Ascending aorta (tissue), 2 donors: ENCODE measurements around the gene KLHL4. TPM values are rescaled to one million over a fixed set of nuclear protein-coding genes. Genes with fewer than 3 reads are reported as not detected.
"Not testable (repeated sequence)": the region's sequence is repeated elsewhere in the genome, so short reads cannot be mapped to it uniquely, and the experiment has no call there.

Source experiments
- DNase-seq, 2 donors: peaks; one replicate each; pipeline ENCODE4 v3.0.0-alpha.2; 2019; ENCODE audit warnings: low spot score in 2 of 2
- H3K27ac ChIP-seq, 2 donors: fragments of 200-600 bp; sonication (generic); one replicate each; pipeline ENCODE4 v1.5.1; 2016 to 2017; ENCODE audit warnings: mild to moderate bottlenecking in 1 of 2
- H3K27me3 ChIP-seq: fragments of 200-600 bp; sonication (generic); one replicate; pipeline ENCODE4 v1.5.1; 2017
- H3K36me3 ChIP-seq, 2 donors: fragments of 200-600 bp; sonication (generic); one replicate each; pipeline ENCODE4 v1.5.1; 2016
- H3K4me1 ChIP-seq, 2 donors: fragments of 200-600 bp; sonication (generic); one replicate each; pipeline ENCODE4 v1.5.1; 2016 to 2017; ENCODE audit warnings: mild to moderate bottlenecking in 1 of 2
- H3K4me3 ChIP-seq, 2 donors: fragments of 200-600 bp; sonication (generic); one replicate each; pipeline ENCODE4 v1.5.1; 2016 to 2017; ENCODE audit warnings: mild to moderate bottlenecking in 1 of 2
- H3K9me3 ChIP-seq, 2 donors: fragments of 200-600 bp; sonication (generic); one replicate each; pipeline ENCODE4 v1.5.1; 2016
- intact Hi-C: fragments of 100-400 bp; cut with DNase I; formaldehyde crosslinking; loops from one replicate; pipeline ENCODE4 v1.15.1; 2023
- total RNA-seq: library from RNA; depleted of rRNA; stranded (reverse); fragments of >200 nt; gene quantifications from one replicate; pipeline ENCODE4 v1.1.0, GENCODE V29; 2016
- TF ChIP-seq, protein P1 (sequence below), 3 experiments: fragments of 200-600 bp in 2 of 3; fragments of 450-650 bp in 1 of 3; sonication (generic) in 2 of 3; IDR thresholded peaks; one replicate each; pipeline ENCODE4 v1.5.1; 2016 to 2019; ENCODE audit warnings: antibody characterized with exemption in 3 of 3, mild to moderate bottlenecking in 1 of 3, moderate library complexity in 1 of 3

Gene KLHL4
- 0.21 TPM for total RNA-seq

DNA sequence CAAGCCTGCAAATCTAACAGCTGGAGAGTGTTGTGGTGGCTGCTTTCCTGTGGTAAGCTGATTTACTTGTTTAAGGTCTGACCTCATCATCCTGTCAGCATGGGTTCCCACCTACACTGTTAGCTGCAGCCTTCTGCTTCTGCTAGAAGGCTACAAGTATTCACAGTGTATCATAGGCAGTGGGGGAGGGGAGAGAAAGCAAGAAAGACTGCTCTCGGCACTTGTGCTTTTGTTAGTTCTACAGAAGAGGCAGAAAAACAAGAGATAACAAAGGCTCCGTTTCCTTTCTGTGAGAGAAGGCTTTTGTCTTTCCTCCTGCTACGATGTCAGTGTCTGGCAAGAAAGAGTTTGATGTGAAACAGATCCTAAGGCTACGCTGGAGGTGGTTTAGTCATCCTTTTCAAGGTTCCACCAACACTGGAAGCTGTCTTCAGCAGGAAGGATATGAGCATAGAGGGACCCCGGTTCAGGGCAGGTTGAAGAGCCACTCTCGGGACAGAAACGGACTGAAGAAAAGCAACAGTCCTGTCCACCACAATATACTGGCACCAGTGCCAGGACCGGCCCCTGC is at the start of gene KLHL4:
Gene KLHL4 (plus strand): TSS at position 232 of the 571 bp plus-strand sequence. CDS start 92 bp downstream, at position 324.
- intact Hi-C loops = loop anchor here (2.0 kb wide), 1 partner anchor 81 kb away; no protein-coding TSS in a partner anchor
- peak within 1 kb of the TSS in 1 of 2 donors; percentile 16 for H3K27ac ChIP-seq
- H3K27me3 ChIP-seq = no peaks in the 10 kb centered on the region
- no peak for DNase-seq
- H3K4me1 ChIP-seq = no peaks in the 10 kb centered on the region
- peak within 1 kb of the TSS; percentile 40 to 58 for H3K4me3 ChIP-seq
- H3K9me3 ChIP-seq = no peaks in the 10 kb centered on the region
- no peaks in the 10 kb centered on the region for H3K36me3 ChIP-seq
- TF ChIP-seq, protein P1, sequence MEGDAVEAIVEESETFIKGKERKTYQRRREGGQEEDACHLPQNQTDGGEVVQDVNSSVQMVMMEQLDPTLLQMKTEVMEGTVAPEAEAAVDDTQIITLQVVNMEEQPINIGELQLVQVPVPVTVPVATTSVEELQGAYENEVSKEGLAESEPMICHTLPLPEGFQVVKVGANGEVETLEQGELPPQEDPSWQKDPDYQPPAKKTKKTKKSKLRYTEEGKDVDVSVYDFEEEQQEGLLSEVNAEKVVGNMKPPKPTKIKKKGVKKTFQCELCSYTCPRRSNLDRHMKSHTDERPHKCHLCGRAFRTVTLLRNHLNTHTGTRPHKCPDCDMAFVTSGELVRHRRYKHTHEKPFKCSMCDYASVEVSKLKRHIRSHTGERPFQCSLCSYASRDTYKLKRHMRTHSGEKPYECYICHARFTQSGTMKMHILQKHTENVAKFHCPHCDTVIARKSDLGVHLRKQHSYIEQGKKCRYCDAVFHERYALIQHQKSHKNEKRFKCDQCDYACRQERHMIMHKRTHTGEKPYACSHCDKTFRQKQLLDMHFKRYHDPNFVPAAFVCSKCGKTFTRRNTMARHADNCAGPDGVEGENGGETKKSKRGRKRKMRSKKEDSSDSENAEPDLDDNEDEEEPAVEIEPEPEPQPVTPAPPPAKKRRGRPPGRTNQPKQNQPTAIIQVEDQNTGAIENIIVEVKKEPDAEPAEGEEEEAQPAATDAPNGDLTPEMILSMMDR (IDR thresholded peaks at IDR 0.05) = no peak

- no peaks in the 10 kb centered on the region for H3K36me3 ChIP-seq
- TF ChIP-seq, protein P1 (IDR thresholded peaks at IDR 0.05) = no peak
- H3K9me3 ChIP-seq = peaks cover 0 to 6% of the 10 kb centered on the region in 2 donors
- H3K4me1 ChIP-seq = no peaks in the 10 kb centered on the region
- no peak for DNase-seq
- intact Hi-C loops = no loop called here
- H3K27ac ChIP-seq = no peak overlapping the region
- H3K27me3 ChIP-seq = no peaks in the 10 kb centered on the region
- H3K4me3 ChIP-seq = no peak overlapping the region
Observed at GRCh38 chrX:87468941-87469340, 48.7 kb upstream of the KLHL4 start.

GRCh38 chrX:87475793-87476192 is 41.8 kb upstream of the KLHL4 start:
- peaks cover 0 to 5% of the 10 kb centered on the region in 2 donors for H3K9me3 ChIP-seq
- intact Hi-C loops = no loop called here
- TF ChIP-seq, protein P1 (IDR thresholded peaks at IDR 0.05) = no peak

GRCh38 chrX:87478703-87479102 is 38.9 kb upstream of the KLHL4 start:
- DNase-seq, H3K27me3 ChIP-seq, H3K4me1 ChIP-seq, intact Hi-C loops, H3K4me3 ChIP-seq, H3K36me3 ChIP-seq, H3K9me3 ChIP-seq, H3K27ac ChIP-seq: not testable (repeated sequence)

More at GRCh38 chrX:87475793-87476192, 41.8 kb upstream of the KLHL4 start:
- no peak overlapping the region for H3K27ac ChIP-seq
- H3K4me1 ChIP-seq = no peaks in the 10 kb centered on the region
- H3K36me3 ChIP-seq = no peaks in the 10 kb centered on the region
- H3K27me3 ChIP-seq = no peaks in the 10 kb centered on the region
- H3K4me3 ChIP-seq = no peak overlapping the region
- no peak for DNase-seq

- Histone ChIP-seq H3K27me3 (no peaks in the 10 kb centered on the region), H3K9me3 (no peaks in the 10 kb centered on the region), H3K27ac (no peak overlapping the region), H3K4me3 (no peak overlapping the region), H3K36me3 (no peaks in the 10 kb centered on the region), H3K4me1 (no peaks in the 10 kb centered on the region)
- intact Hi-C loops = no loop called here
- no peak for DNase-seq
- TF ChIP-seq, protein P1 (IDR thresholded peaks at IDR 0.05) = no peak
Observed at GRCh38 chrX:87489071-87489470, 28.5 kb upstream of the KLHL4 start.

- no peak overlapping the region for H3K4me3 ChIP-seq
- no peak for DNase-seq
- no peak overlapping the region for H3K27ac ChIP-seq
- H3K27me3 ChIP-seq = no peaks in the 10 kb centered on the region
- TF ChIP-seq, protein P1 (IDR thresholded peaks at IDR 0.05) = no peak
- no peaks in the 10 kb centered on the region for H3K36me3 ChIP-seq
- intact Hi-C loops = loop anchor here (2.0 kb wide), 1 partner anchor 79 kb away; no protein-coding TSS in a partner anchor
- H3K4me1 ChIP-seq = no peaks in the 10 kb centered on the region
- no peaks in the 10 kb centered on the region for H3K9me3 ChIP-seq
Observed at GRCh38 chrX:87515836-87516235, 1.8 kb upstream of the KLHL4 start.
